ENCODE measurements around the gene SORCS3.

Gene SORCS3

GRCh38 chr10:105292236-105292635, 651.1 kb downstream of the SORCS3 start:
- Histone ChIP-seq H3K36me3 (no peaks in the 10 kb centered on the region), H3K27ac (no peak overlapping the region), H3K4me3 (ENCODE audit: low read depth, low read length) (no peak overlapping the region), H3K9me3 (ENCODE audit: severe bottlenecking) (no peaks in the 10 kb centered on the region), H3K27me3 (ENCODE audit: insufficient read depth, low read depth, severe bottlenecking) (no peaks in the 10 kb centered on the region)
- TF ChIP-seq, protein P1, sequence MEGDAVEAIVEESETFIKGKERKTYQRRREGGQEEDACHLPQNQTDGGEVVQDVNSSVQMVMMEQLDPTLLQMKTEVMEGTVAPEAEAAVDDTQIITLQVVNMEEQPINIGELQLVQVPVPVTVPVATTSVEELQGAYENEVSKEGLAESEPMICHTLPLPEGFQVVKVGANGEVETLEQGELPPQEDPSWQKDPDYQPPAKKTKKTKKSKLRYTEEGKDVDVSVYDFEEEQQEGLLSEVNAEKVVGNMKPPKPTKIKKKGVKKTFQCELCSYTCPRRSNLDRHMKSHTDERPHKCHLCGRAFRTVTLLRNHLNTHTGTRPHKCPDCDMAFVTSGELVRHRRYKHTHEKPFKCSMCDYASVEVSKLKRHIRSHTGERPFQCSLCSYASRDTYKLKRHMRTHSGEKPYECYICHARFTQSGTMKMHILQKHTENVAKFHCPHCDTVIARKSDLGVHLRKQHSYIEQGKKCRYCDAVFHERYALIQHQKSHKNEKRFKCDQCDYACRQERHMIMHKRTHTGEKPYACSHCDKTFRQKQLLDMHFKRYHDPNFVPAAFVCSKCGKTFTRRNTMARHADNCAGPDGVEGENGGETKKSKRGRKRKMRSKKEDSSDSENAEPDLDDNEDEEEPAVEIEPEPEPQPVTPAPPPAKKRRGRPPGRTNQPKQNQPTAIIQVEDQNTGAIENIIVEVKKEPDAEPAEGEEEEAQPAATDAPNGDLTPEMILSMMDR (IDR thresholded peaks at IDR 0.05; ENCODE audit: low read depth, low read length) = no peak
- no peak for DNase-seq

Measured in WERI-Rb-1 (cell line).